LNCaP clone FGC (cell line): ENCODE measurements around the gene RARG.

Experiments used
- DNase-seq: peaks from one replicate; pipeline ENCODE4 v3.0.0-alpha.2; 2011; ENCODE audit warnings: low read depth
- H3K4me3 ChIP-seq: 2 replicates; pipeline ENCODE4 v1.5.1; 2011; ENCODE audit warnings: mild to moderate bottlenecking, low read depth, low read length, control low read depth
- CTCF ChIP-seq: IDR thresholded peaks from 2 replicates; pipeline ENCODE4 v1.5.1; 2012; ENCODE audit warnings: mild to moderate bottlenecking; ENCODE audit not compliant: control insufficient read depth, insufficient read depth; ENCODE audit errors: extremely low read depth

RARG gene

GRCh38 chr12:53199700-53200099, 32.3 kb downstream of the RARG start:
- no peak for TF ChIP-seq CTCF
- no peak for DNase-seq
- no peak overlapping the region for H3K4me3 ChIP-seq

- TF ChIP-seq CTCF = no peak
- no peak for DNase-seq
- no peak overlapping the region for H3K4me3 ChIP-seq
Observed at GRCh38 chr12:53198486-53199110, 33.4 kb downstream of the RARG start.

- no peak for DNase-seq
- TF ChIP-seq CTCF = no peak
- no peak overlapping the region for H3K4me3 ChIP-seq
Observed at GRCh38 chr12:53197011-53197640, 34.9 kb downstream of the RARG start.

- H3K4me3 ChIP-seq = no peak overlapping the region
- TF ChIP-seq CTCF = no peak
- DNase-seq = no peak
Observed at GRCh38 chr12:53196486-53196885, 35.5 kb downstream of the RARG start.

- DNase-seq = no peak
- no peak overlapping the region for H3K4me3 ChIP-seq
- TF ChIP-seq CTCF = no peak
Observed at GRCh38 chr12:53195516-53196420, 36.2 kb downstream of the RARG start.

GRCh38 chr12:53194973-53195372, 37.0 kb downstream of the RARG start:
- H3K4me3 ChIP-seq = no peak overlapping the region
- TF ChIP-seq CTCF = no peak
- DNase-seq = no peak
